ENCODE data around the gene SP140.

- TF ChIP-seq CTCF (conservative IDR thresholded peaks at IDR 0.05; ENCODE audit: low read depth, low read length) = no peak
- TF ChIP-seq EZH2 (IDR thresholded peaks at IDR 0.05; ENCODE audit: borderline replicate concordance, low read depth, low read length, poor library complexity, severe bottlenecking) = no peak
Measured at GRCh38 chr2:230282936-230283335, 57.4 kb downstream of the SP140 start.
